ENCODE results near the gene SLIT1.
A peak's percentile ranks its signal among the peaks of the same experiment; 100 is the strongest.

SLIT1 gene

DNA sequence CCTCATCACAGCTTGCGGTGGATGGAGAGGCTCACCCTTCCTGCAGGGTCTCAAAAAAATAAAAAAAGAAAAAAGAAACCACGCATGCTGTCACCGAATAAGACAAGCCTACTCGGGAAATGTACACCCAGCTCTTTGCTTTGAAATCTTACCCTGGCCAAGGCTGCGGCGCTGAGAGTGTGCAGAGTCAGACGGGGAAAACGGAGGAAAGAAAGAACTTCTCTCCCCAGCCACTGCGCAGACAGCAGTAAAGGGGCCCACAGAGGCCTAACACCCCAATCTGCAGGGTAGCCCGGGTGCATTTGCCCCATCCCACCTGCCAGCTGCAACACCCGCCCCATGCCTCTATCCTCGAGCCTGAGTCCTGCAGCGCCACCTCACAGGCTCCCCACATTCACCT lies 14.8 kb downstream of the SLIT1 start:
- no peak for DNase-seq (ENCODE audit: low spot score in 2 of 2)
- Mint-ChIP-seq H3K27me3 (peaks cover 11% of the 10 kb centered on the region), H3K9me3 (no peaks in the 10 kb centered on the region), H3K27ac (no peak overlapping the region), H3K4me1 (no peaks in the 10 kb centered on the region), H3K4me3 (no peak overlapping the region), H3K36me3 (no peaks in the 10 kb centered on the region)
- ATAC-seq (ENCODE audit: low read depth): no peak

DNA sequence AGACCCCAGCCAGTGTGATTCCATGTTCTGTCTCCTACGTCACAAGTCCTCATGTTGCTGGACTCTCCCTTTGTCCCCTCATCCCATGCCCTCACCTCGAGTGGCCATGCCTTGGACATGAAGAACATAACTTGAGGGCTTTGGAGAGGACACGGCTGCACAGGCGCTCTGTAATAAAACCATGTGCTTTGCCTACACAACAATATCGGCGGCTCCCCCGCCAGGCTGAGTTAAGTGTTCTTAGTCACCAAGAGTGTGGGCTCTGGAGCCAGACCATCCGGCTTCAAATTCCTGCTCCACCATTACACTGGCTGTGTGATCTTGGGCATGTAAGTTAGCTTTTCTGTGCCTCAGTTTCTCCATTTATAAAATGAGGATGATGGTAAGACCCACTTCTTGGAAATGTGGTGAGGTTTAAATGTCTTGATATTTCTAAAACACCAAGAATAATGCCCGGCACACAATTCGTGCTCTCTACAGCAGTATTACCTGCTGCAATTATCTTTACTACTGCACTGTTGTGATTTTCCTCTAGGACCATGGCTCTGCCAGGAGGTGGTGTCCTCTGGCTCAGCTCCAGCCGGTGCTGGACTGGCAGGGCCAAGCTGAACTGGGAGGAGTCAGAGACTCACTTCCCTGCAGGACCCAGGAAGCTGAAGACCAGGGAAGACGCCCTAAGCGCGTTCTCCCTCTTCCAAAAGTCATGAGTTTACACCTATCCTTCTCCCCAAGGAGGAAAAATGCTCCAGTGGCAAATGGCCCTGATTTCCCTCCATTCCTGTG lies 15.7 kb downstream of the SLIT1 start:
- ATAC-seq (ENCODE audit: low read depth) (no peak), DNase-seq (ENCODE audit: low spot score in 2 of 2) (no peak)
- Mint-ChIP-seq H3K9me3 (no peaks in the 10 kb centered on the region), H3K27me3 (peaks cover 9% of the 10 kb centered on the region), H3K4me1 (no peaks in the 10 kb centered on the region), H3K36me3 (no peaks in the 10 kb centered on the region), H3K4me3 (no peak overlapping the region), H3K27ac (no peak overlapping the region)

DNA sequence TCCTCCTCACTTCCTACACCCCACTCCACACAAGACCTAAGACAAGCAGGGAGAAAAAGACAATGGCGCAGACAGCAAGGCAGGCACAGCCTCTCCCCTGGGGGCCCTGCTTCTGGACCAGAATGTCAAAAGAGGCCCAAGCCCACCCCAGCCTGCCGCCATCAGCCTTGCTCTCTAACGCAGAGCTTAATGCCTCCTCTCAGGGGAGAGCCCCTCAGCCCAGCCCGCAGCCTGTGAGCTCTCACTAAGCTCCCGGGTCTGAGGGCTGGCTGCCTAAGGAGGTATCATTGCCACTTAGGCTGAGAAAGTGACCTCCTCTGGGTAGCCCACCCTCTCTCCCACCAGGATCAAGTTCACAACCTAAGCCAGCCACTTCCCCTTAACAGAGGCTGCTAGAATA lies 16.7 kb downstream of the SLIT1 start:
- Mint-ChIP-seq H3K4me1 (no peaks in the 10 kb centered on the region), H3K27ac (no peak overlapping the region), H3K36me3 (no peaks in the 10 kb centered on the region), H3K27me3 (peaks cover 9% of the 10 kb centered on the region), H3K4me3 (no peak overlapping the region), H3K9me3 (no peaks in the 10 kb centered on the region)
- ATAC-seq (ENCODE audit: low read depth) (no peak), DNase-seq (ENCODE audit: low spot score in 2 of 2) (no peak)

DNA sequence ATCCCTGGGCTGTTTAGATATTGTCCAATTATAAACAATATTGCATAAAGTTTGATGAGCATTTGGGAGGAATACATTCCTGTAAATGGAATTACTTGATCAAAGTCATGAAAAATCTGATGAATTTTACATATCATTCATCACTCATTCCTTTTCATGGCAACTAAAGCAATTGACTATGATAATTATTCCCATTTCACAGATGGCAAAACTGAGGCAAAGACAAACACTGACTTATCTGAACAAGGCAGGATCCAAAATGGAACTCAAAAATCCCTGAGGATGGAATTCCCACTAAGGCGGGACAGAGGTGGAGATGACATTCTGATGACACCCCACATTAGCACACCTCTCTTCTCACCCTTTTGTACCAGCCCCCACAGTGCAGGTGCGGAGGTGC lies 17.1 kb downstream of the SLIT1 start:
- ATAC-seq (ENCODE audit: low read depth) (no peak), DNase-seq (ENCODE audit: low spot score in 2 of 2) (no peak)
- no peaks in the 10 kb centered on the region for H3K4me1 Mint-ChIP-seq
- H3K4me3 Mint-ChIP-seq: no peak overlapping the region
- H3K27me3 Mint-ChIP-seq: peaks cover 9% of the 10 kb centered on the region
- no peaks in the 10 kb centered on the region for H3K9me3 Mint-ChIP-seq
- no peaks in the 10 kb centered on the region for H3K36me3 Mint-ChIP-seq
- no peak overlapping the region for H3K27ac Mint-ChIP-seq

DNA sequence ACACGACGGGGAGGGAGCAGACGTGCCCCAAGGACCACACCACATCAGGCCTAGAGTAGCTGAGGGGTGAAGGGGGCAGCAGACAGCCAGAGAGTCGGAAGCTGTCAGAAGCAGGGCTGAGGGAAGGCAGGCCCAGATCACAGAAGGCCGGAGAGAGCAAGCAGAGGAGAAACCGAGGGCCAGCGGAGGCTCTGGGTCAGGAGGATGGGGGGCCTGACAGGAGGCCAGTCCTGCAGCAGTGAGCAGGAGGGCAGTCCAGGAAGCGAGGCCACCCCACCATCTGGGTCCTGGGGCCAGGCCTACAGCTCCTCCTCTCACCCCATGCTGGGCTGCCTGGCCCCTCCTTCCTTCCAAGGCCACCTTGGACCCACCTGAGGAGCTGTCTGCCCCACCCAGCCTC lies 20.3 kb downstream of the SLIT1 start:
- no peaks in the 10 kb centered on the region for H3K9me3 Mint-ChIP-seq
- no peak overlapping the region for H3K27ac Mint-ChIP-seq
- H3K4me1 Mint-ChIP-seq: no peaks in the 10 kb centered on the region

DNA sequence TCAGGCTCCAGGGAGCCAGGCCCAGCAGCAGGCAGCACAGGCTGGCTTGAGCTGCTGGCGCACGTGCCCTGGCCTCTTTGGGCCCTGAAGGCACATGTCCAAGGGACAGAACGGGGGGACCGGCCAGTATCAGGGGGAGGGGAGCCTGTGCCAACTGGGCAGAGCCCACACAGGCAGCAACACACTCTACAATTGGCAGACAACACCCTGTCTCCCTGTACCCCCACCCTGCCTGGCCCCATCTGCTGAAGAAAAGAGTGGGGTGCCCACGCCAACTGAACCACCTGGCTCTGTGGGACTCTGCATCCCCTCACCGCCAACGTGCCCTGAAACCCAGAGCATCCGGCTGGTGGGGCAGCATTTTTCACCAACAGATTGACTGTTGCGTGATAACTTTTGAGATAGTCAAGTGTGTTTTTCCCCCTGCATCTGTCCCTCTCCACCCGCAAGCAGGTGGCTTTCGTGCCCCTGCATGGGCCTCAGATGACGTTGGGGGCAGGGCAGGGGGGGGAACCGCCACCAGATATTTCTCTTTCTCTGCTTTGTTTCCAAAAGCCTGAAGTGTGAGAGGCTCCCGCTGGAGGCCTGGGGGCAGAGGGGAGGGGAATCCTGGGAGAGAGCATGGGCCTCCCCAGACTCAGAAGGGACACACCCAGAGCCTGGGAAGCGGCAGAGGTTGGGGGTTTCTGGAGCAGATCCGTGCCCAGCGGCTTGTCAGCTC lies 21.8 kb downstream of the SLIT1 start:
- DNase-seq (ENCODE audit: low spot score in 2 of 2) (no peak), ATAC-seq (ENCODE audit: low read depth) (no peak)
- no peaks in the 10 kb centered on the region for H3K9me3 Mint-ChIP-seq
- H3K4me1 Mint-ChIP-seq: no peaks in the 10 kb centered on the region
- H3K27me3 Mint-ChIP-seq: peaks cover 3% of the 10 kb centered on the region
- no peak overlapping the region for H3K27ac Mint-ChIP-seq
- no peak overlapping the region for H3K4me3 Mint-ChIP-seq
- H3K36me3 Mint-ChIP-seq: no peaks in the 10 kb centered on the region

More for the DNA sequence above, 20.3 kb downstream of the SLIT1 start:
- no peak overlapping the region for H3K4me3 Mint-ChIP-seq
- DNase-seq (ENCODE audit: low spot score in 2 of 2) (no peak), ATAC-seq (ENCODE audit: low read depth) (no peak)
- H3K36me3 Mint-ChIP-seq: no peaks in the 10 kb centered on the region
- H3K27me3 Mint-ChIP-seq: peaks cover 3% of the 10 kb centered on the region

DNA sequence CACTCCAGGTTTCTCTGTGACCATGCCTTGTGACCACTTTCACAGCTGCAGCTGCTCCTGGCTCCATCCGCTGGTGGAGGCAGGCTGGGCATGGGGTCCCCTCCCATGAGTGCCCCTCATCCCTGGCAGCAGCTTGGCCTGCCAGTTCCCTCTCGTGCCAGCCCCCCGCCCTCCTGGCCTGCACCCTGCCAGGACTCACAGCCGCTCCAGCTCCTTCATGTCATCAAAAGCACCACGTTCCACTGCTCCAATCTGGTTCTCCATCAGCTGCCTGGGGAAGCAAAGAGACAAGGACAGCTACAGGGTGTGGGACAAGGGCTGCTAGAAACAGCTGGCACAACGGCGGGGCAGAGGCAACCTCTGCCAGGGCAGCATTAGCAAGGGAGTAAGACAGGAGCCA lies 22.6 kb downstream of the SLIT1 start:
- H3K4me3 Mint-ChIP-seq: no peak overlapping the region
- no peak overlapping the region for H3K27ac Mint-ChIP-seq
- H3K9me3 Mint-ChIP-seq: no peaks in the 10 kb centered on the region
- ATAC-seq (ENCODE audit: low read depth) (no peak), DNase-seq (ENCODE audit: low spot score in 2 of 2) (no peak)
- no peaks in the 10 kb centered on the region for H3K4me1 Mint-ChIP-seq
- no peaks in the 10 kb centered on the region for H3K27me3 Mint-ChIP-seq
- no peaks in the 10 kb centered on the region for H3K36me3 Mint-ChIP-seq

DNA sequence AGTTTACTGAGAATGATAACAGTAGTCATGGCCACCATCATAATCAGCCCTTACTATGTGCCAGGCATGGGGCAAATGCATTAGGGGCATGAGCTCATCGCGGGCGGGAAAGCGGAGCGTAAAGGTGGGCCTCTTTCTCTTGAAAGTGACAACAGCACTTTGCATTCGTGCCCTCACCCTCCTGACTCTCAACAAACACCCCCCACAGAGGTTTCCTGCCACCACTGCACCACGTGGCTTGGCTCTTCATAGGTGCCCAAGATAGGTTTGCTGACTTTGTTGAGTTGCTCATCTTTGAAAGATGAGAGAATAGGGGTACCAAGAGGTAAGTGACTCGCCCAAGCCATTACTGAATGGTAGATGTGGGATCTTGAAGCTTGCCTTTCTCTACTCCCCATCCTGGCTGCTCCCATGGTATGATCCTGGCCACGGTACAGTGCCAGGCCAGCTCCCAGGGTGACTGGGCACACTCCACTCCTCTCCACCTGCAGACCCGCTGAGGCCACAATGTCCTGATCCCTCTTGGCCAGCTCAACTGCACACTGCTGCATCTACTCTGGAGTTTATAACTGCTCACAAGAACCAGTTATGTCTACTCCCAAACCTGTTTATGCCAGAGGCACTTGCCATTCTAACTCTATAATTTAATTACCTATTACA lies 26.0 kb downstream of the SLIT1 start:
- DNase-seq (ENCODE audit: low spot score in 2 of 2) (no peak), ATAC-seq (ENCODE audit: low read depth) (no peak)
- Mint-ChIP-seq H3K4me3 (no peak overlapping the region), H3K4me1 (peaks cover 7% of the 10 kb centered on the region), H3K27me3 (no peaks in the 10 kb centered on the region), H3K9me3 (no peaks in the 10 kb centered on the region), H3K36me3 (no peaks in the 10 kb centered on the region), H3K27ac (no peak overlapping the region)

DNA sequence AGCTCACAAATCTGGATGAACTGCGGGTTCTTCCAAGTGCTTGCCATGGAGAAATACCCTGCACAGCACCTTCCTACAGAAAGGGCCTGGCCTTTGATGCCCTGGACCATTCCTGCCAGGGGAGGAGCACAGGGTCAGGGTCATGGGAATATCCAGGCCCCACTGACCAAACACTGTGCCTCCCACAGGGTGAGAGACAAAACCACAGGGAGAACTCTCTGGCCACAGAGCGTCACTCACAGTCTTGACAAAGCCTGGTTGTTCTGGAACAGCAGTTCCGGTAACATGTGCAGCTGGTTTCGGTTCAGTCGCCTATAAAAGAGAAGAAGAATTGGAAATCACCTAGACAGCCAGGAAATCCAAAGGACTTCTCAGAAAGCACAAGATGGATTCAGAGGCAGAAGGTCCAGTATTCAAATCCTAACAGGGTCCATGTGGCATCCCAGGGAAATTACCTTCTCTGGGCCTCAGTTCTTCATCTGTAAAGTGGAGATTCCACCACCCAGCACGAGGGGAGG lies 28.1 kb downstream of the SLIT1 start:
- peak overlapping the region; percentile 45 for H3K4me3 Mint-ChIP-seq

DNA sequence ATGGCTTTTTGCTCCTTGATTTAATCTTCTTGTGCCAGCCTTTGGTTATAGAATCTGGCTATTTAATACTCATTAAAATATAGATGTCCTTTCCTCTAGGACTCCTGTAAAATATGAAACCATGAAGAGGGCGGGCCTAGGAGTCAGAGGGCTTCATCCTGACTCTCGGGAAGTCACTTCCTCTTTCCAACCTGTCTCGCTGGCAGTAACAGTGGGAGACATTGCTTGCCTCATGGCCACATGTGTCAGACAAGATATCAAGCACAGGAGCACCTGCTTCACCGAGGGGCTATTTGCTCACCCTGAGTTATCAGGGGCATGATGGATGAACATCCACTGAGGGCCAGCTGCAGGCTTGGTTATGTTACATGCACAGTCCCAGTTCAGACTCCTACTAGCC lies 31.0 kb downstream of the SLIT1 start:
- Mint-ChIP-seq H3K4me1 (peaks cover 7% of the 10 kb centered on the region), H3K36me3 (no peaks in the 10 kb centered on the region), H3K27ac (no peak overlapping the region), H3K4me3 (no peak overlapping the region), H3K9me3 (no peaks in the 10 kb centered on the region), H3K27me3 (peaks cover 4% of the 10 kb centered on the region)
- no peak for ATAC-seq (ENCODE audit: low read depth)
- no peak for DNase-seq (ENCODE audit: low spot score in 2 of 2)

More for the DNA sequence above, 28.1 kb downstream of the SLIT1 start:
- H3K27me3 Mint-ChIP-seq: no peaks in the 10 kb centered on the region
- no peaks in the 10 kb centered on the region for H3K9me3 Mint-ChIP-seq
- H3K36me3 Mint-ChIP-seq: no peaks in the 10 kb centered on the region
- no peak for DNase-seq (ENCODE audit: low spot score in 2 of 2)
- no peak overlapping the region for H3K27ac Mint-ChIP-seq
- peaks cover 7% of the 10 kb centered on the region for H3K4me1 Mint-ChIP-seq
- peak; percentile 82 for ATAC-seq (ENCODE audit: low read depth)

DNA sequence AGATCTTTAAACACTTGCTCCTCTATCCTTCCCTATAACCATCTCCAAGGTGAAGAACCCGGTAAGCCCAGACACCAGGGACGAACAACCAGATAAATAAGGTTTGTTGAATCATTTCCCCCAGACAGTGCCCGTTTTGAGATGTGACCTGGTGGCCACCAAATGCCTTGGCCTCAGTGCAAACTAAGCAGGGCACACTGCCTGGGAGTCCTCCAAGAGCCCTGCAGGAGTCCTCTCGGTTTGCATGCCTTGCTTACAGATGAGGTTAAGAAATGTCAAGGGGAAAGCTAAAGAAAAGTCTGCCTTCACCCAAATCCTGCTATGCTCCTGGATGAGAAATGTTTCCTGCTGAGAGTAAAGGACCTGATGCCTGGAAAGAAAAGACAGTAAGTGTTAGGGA lies 31.6 kb downstream of the SLIT1 start:
- ATAC-seq (ENCODE audit: low read depth) (no peak), DNase-seq (ENCODE audit: low spot score in 2 of 2) (no peak)
- H3K4me1 Mint-ChIP-seq: peaks cover 7% of the 10 kb centered on the region
- no peaks in the 10 kb centered on the region for H3K36me3 Mint-ChIP-seq
- no peaks in the 10 kb centered on the region for H3K9me3 Mint-ChIP-seq
- H3K27ac Mint-ChIP-seq: no peak overlapping the region
- H3K4me3 Mint-ChIP-seq: no peak overlapping the region
- peaks cover 4% of the 10 kb centered on the region for H3K27me3 Mint-ChIP-seq

DNA sequence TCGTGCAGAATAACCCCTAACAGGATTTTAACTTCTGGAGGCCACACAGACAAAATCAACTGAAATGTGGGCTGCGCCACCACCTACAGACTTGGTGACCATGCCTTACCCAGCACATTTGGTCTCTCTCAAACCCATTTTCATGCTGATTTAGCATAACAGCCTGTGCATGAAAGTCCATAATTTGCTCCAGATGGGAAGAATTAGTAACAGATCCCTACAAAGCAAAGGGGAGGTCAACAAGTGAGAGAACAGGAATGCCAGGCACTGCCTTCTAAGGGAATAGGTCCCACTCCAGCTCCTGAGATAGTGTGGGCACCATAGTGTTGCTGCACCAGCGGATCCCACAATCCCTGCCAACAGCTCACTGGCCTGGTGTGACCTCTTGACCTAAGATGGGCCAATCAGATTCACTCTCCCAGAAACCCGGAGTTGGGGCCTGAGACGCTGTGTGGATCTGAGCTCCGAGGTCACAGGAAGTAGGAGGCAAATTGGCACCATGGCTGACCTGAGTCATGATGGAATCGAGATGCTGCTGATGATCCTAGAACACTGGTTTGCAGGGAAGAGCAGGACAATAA lies 32.4 kb downstream of the SLIT1 start:
- H3K4me3 Mint-ChIP-seq: no peak overlapping the region
- DNase-seq (ENCODE audit: low spot score in 2 of 2) (no peak), ATAC-seq (ENCODE audit: low read depth) (no peak)
- peaks cover 4% of the 10 kb centered on the region for H3K27me3 Mint-ChIP-seq
- H3K9me3 Mint-ChIP-seq: no peaks in the 10 kb centered on the region
- peaks cover 7% of the 10 kb centered on the region for H3K4me1 Mint-ChIP-seq
- no peak overlapping the region for H3K27ac Mint-ChIP-seq
- no peaks in the 10 kb centered on the region for H3K36me3 Mint-ChIP-seq

DNA sequence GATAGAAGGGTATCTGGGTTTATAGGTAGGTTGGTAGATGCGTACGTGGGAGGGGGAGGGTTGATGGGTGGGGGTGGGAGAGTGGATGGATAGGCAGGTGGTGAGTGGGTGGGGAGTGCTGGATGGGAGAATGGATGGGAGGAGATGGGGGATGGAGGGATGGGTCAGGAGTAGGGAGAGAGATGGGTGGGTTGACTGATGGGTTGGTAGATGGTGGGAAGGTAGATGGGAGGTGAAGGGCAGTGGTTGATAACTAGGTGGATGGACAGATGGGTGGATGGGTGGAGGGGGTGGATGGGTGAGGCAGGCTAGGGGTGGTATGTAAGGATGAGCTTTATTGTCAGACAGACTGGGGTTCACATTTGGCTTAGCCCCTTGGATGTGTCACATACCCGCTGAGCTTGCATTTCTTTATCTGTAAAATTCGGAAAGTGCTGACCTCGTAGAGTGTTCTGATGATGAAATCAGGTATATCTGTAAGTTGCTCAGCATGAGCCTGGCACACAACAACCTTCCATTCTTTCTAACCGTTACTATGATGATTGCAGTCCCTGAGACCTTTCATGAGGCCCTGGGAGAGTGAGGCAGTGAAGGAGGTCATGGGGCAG lies 34.3 kb downstream of the SLIT1 start:
- no peak overlapping the region for H3K4me3 Mint-ChIP-seq
- H3K27ac Mint-ChIP-seq: no peak overlapping the region
- no peaks in the 10 kb centered on the region for H3K36me3 Mint-ChIP-seq
- no peak for ATAC-seq (ENCODE audit: low read depth)
- DNase-seq (ENCODE audit: low spot score in 2 of 2): no peak
- peaks cover 4% of the 10 kb centered on the region for H3K27me3 Mint-ChIP-seq
- H3K4me1 Mint-ChIP-seq: no peaks in the 10 kb centered on the region
- no peaks in the 10 kb centered on the region for H3K9me3 Mint-ChIP-seq

DNA sequence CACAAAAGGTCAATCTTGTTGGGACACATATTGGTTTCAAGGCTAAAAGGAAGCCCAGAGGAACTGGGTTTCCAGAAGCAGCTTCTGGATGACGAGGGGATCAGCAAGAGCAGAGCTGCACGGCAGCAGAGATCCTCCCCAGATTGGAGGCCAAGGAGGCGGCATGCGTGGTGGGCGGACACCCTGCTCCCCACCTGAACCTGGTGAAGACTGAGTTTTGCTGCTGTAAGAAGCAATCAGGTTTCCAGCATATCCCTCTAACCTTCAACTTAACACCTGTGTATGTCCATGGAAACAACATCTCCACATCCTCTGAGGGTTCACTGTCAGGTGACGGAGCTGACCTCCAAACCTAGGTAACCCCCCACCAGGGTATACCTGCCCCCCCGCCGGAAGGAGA lies 35.1 kb downstream of the SLIT1 start:
- Mint-ChIP-seq H3K27me3 (peaks cover 4% of the 10 kb centered on the region), H3K9me3 (no peaks in the 10 kb centered on the region), H3K4me3 (no peak overlapping the region), H3K4me1 (no peaks in the 10 kb centered on the region), H3K36me3 (no peaks in the 10 kb centered on the region), H3K27ac (no peak overlapping the region)
- DNase-seq (ENCODE audit: low spot score in 2 of 2) (no peak), ATAC-seq (ENCODE audit: low read depth) (no peak)
